Glomerular endothelial cell (primary cell): Measurements from ENCODE around the gene SH2D2A. TPM values are rescaled to one million over a fixed set of nuclear protein-coding genes. Genes with fewer than 3 reads are reported as not detected.

Source experiments
- DNase-seq: peaks from one replicate; pipeline ENCODE4 v3.0.0-alpha.2; 2011; ENCODE audit warnings: low read depth, low spot score; ENCODE audit errors: extremely low read depth
- total RNA-seq: library from RNA; depleted of rRNA; stranded (reverse); fragments of >200 nt; gene quantifications from 2 replicates; pipeline ENCODE4 v1.2.3, GENCODE V29; 2015

Gene SH2D2A
- total RNA-seq, 1 donor from 2014 or later = 0.82 TPM

- DNase-seq = no peak
These were observed 11.9 kb upstream of the SH2D2A start for GRCh38 chr1:156828400-156829124.

- DNase-seq = no peak
These were observed 10.0 kb upstream of the SH2D2A start for GRCh38 chr1:156826630-156827029.

DNA sequence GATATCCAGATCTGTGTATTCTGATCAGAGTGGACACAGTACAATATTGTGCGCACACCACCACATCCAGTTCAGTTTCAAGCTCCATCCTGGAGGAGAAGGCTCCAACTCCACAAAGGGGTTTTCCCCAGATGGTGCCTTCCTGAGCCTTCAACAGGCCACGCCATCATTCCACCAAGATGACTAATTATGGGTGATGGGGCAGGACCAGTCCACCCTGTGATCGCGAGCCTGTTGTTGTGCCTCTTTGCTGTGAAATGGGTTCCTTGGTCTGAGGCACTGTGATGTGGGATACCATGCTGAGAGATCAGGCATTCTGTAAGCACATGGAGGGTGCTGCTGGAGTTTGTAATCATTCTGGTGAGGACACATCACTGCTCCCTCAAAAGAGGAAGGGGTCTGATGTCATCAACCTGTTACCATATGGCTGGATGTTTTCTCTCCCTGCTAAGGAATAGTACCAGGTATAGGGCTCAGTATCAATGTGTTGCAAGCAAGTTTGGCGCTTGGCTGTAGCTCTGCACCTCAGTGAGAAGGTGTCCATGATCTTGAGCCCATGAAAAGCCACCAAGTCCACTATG, 6.7 kb upstream of the SH2D2A start:
- DNase-seq = no peak

GRCh38 chr1:156822680-156823079, 6.0 kb upstream of the SH2D2A start:
- DNase-seq = no peak

DNA sequence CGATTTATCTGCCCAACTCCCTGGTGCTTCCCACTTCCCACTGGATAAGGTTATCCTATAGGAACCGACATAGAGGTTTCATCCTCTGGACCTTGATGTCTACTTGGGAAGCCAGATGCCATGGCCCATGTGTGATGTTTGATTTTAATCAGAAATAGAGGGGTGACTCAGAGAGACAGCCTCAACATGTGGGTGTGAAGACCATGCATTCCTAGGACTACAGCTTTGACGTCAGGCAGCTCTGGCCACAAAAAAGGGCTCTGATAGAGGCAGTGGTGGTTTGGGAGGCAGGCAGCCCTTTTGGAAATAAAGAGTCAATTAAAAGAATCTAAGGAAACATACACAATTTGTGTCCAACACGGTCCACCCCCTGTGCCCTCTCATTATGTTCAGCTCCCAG, 5.2 kb upstream of the SH2D2A start:
- DNase-seq = no peak

DNA sequence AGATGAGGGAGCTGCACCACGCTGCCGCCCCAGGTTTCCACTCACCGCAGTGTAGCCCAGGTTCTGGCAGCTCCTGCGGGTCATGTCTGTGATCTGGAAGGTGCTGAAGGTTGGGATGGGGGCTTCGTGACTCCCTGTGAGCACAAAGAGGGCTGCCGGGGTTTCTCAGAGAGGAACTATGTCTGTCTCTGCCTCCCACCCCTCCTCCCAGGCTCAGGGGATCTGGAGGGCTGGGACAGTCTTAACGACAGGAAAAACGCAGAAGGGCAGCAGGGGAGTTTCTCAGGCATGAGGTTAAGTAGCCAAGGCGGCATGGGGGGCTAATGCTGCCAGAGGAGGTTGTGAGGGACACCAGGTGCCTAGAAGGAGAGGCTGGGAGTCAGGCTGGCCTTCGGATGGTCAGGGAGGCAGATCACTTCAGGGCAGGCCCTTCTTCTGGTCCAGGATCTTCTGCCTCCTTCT, 656 bp downstream of the SH2D2A start:
- no peak for DNase-seq

DNA sequence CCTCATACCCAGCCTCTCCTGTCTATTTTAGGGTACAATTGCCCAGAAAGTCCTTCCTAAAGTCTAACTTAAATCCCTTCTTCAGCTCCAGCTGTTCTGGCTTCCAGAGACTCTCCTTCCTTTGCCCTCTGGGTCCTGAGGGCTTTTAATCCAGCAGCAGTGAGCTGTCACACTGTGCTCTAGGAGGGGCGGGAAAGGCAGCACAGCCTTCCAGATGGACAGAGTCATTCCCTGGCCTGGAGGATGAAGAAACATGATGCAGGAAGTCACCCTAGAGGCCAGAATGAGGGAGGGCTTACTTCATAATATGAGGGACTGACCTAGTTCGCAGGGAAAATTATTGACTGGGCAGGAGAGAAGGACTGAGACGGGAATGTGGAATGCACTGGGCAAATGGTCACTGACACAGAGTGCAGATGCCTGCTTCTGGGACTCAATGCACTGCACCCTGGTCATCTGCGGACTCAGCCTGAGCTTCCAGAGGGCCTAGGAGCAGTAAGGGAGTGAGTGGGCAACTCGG, 1.3 kb downstream of the SH2D2A start:
- no peak for DNase-seq

- DNase-seq = no peak
These were observed 1.9 kb downstream of the SH2D2A start for GRCh38 chr1:156814571-156815260.

DNA sequence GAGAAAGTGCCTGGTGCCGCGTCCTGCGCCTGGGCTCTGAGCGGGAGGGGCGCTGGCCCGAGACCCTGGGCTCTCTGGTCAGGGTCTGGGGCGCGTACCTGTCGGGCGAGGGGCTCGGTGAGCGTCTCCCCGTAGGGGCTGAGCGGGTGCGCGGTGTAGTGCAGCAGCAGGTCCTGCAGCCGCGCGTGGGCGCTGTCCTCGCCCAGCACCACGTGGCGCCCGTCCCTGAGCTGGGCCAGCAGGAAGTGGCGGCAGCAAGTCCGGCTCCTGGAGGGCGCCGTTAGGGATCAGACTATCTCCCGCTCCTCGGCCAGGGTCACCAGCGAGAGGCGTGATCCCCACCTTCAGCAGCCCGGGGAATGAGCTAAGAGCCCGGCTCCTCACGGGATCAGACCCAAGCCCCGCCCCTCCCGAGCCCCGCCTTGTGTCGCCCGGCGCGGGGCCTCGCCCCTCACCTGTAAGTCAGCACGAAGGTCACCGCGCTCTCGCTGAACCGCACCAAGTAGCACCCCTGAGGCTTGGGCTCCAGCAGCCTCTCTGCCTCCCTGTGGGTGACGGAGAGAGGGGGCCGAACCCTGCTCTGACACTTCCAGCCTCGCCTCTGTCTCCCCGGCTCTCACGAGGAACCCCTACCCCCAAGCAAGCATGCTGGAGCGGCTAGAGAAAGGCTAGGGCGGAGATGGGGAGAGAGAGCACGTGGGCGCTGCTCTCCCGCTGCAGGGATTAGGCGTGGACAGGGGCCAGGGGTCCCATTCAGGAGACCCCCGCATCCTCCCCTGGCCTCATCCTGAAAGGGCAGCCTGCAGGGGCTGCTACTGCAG, 2.7 kb downstream of the SH2D2A start:
- DNase-seq = no peak

- no peak for DNase-seq
These were observed 3.4 kb downstream of the SH2D2A start for GRCh38 chr1:156813298-156813697.

DNA sequence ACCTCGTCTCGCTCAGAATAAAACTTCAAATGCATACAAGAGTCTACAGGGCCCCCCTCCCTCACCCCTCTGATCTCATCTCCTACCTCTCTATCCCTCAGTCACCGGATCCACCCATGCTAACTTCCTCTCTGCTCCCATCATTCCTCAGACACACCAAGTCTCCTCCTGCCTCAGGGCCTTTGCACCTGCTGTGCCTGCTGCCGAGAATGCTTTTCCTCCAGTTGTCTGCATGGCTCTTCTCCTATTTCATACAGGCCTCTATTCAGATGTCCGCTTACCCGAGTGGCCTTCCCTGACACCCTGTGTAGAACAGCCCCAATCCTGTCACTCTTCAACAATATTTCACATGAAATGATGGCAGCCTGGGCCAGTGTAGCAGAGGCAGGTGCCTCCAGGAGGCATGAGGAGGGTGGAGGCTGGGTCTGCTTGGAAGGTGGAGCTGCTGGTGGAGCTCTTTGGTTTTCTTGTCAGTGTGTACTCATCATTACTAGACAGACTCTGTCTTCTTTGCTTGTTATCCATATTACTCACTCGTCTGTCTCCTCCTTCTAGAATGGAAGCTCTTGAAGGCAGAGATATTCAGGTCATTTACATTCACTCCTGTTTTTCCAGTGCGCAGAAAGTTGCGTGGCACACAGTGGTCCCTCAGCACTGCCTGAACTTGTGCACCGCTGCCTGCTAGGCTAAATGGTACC, 4.2 kb downstream of the SH2D2A start:
- DNase-seq = no peak

GRCh38 chr1:156811168-156811567, 5.5 kb downstream of the SH2D2A start:
- no peak for DNase-seq

- no peak for DNase-seq
These were observed 6.8 kb downstream of the SH2D2A start for GRCh38 chr1:156809711-156810366.

DNA sequence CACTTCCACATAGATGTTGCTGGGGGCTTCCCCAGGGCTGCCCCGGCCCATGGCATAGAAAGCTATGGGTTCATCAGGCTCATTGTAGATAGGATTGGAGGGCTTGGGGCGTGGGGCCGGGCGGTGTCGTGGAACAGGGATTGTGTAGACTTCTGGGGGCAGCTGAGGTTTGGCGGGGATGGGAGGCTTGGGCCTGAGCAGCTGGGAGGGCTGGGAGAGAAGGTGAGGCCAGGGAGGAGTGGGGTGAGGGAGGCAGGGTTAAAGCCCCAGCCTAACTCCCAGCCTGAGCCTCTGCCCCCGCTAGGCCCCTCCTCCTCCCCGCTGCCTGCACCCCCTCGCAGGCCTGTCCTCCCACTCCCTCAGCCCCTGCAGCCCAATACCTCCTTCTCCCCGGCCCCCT, 7.4 kb downstream of the SH2D2A start:
- DNase-seq = no peak

GRCh38 chr1:156808186-156809030, 8.2 kb downstream of the SH2D2A start:
- DNase-seq = no peak

DNA sequence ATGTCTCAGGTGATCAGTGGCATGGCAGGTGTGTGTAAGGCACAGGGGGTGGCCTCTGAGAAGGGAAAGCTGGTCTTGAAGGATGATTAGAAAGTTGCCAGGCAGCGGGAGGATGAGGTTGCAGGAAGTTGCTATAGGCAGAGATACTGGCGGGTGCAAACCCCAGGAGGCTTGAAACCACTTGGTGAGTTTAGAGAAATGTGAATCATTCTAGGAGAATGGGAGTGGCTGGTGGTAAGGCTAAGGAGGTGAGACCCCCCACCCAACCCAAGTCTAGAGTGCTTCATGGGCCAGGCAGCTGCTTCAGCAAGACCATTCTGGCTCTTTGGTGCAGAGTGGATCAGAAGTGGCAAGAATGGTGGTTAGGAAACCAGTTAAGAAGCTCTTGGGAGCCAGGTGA, 9.0 kb downstream of the SH2D2A start:
- DNase-seq = no peak

GRCh38 chr1:156806512-156807440, 9.9 kb downstream of the SH2D2A start:
- no peak for DNase-seq
